ENCODE results near the gene ALDH1A3.

Gene ALDH1A3

GRCh38 chr15:100879464-100880138 is at the start of gene ALDH1A3:
Gene ALDH1A3 (plus strand): TSS chr15:100879831. CDS start chr15:100879908, 77 bp downstream.
- Mint-ChIP-seq H3K9me3 (no peaks in the 10 kb centered on the region), H3K27me3 (peaks cover 87% of the 10 kb centered on the region), H3K27ac (ENCODE audit: low read depth) (no peak within 1 kb of the TSS), H3K4me3 (peak within 1 kb of the TSS; percentile 52), H3K36me3 (ENCODE audit: insufficient read depth) (no peaks in the 10 kb centered on the region), H3K4me1 (no peaks in the 10 kb centered on the region)
- no peak for ATAC-seq (replicated peaks; ENCODE audit: extremely low read depth, poor library complexity, severe bottlenecking)
- no peak for DNase-seq (ENCODE audit: low spot score in 2 of 2)

- DNase-seq (ENCODE audit: low spot score in 2 of 2) (no peak), ATAC-seq (replicated peaks; ENCODE audit: extremely low read depth, poor library complexity, severe bottlenecking) (no peak)
- H3K9me3 Mint-ChIP-seq = no peaks in the 10 kb centered on the region
- H3K4me3 Mint-ChIP-seq = no peak overlapping the region
- peaks cover 2% of the 10 kb centered on the region for H3K36me3 Mint-ChIP-seq (ENCODE audit: insufficient read depth)
- H3K27me3 Mint-ChIP-seq = peaks cover 77% of the 10 kb centered on the region
- no peak overlapping the region for H3K27ac Mint-ChIP-seq (ENCODE audit: low read depth)
- no peaks in the 10 kb centered on the region for H3K4me1 Mint-ChIP-seq
These were observed 48.2 kb upstream of the ALDH1A3 start for GRCh38 chr15:100831467-100831866.

- Mint-ChIP-seq H3K4me3 (no peak overlapping the region), H3K27ac (ENCODE audit: low read depth) (no peak overlapping the region), H3K9me3 (no peaks in the 10 kb centered on the region), H3K4me1 (no peaks in the 10 kb centered on the region), H3K36me3 (ENCODE audit: insufficient read depth) (peaks cover 2% of the 10 kb centered on the region), H3K27me3 (peaks cover 78% of the 10 kb centered on the region)
- DNase-seq (ENCODE audit: low spot score in 2 of 2) = no peak
- no peak for ATAC-seq (replicated peaks; ENCODE audit: extremely low read depth, poor library complexity, severe bottlenecking)
These were observed 47.3 kb upstream of the ALDH1A3 start for GRCh38 chr15:100832149-100832942.

GRCh38 chr15:100833417-100834389 is 45.9 kb upstream of the ALDH1A3 start:
- no peaks in the 10 kb centered on the region for H3K4me1 Mint-ChIP-seq
- H3K36me3 Mint-ChIP-seq (ENCODE audit: insufficient read depth) = peaks cover 2% of the 10 kb centered on the region
- ATAC-seq (replicated peaks; ENCODE audit: extremely low read depth, poor library complexity, severe bottlenecking) (no peak), DNase-seq (ENCODE audit: low spot score in 2 of 2) (no peak)
- H3K27me3 Mint-ChIP-seq = peaks cover 65% of the 10 kb centered on the region
- H3K9me3 Mint-ChIP-seq = no peaks in the 10 kb centered on the region
- H3K27ac Mint-ChIP-seq (ENCODE audit: low read depth) = no peak overlapping the region
- H3K4me3 Mint-ChIP-seq = no peak overlapping the region

- no peaks in the 10 kb centered on the region for H3K4me1 Mint-ChIP-seq
- H3K9me3 Mint-ChIP-seq = no peaks in the 10 kb centered on the region
- peaks cover 2% of the 10 kb centered on the region for H3K36me3 Mint-ChIP-seq (ENCODE audit: insufficient read depth)
- no peak overlapping the region for H3K27ac Mint-ChIP-seq (ENCODE audit: low read depth)
- H3K27me3 Mint-ChIP-seq = peaks cover 65% of the 10 kb centered on the region
- DNase-seq (ENCODE audit: low spot score in 2 of 2) = no peak
- ATAC-seq (replicated peaks; ENCODE audit: extremely low read depth, poor library complexity, severe bottlenecking) = no peak
- no peak overlapping the region for H3K4me3 Mint-ChIP-seq
These were observed 44.9 kb upstream of the ALDH1A3 start for GRCh38 chr15:100834731-100835130.

GRCh38 chr15:100835636-100836035 is 44.0 kb upstream of the ALDH1A3 start:
- DNase-seq (ENCODE audit: low spot score in 2 of 2) = no peak
- peaks cover 58% of the 10 kb centered on the region for H3K27me3 Mint-ChIP-seq
- no peaks in the 10 kb centered on the region for H3K9me3 Mint-ChIP-seq
- H3K36me3 Mint-ChIP-seq (ENCODE audit: insufficient read depth) = no peaks in the 10 kb centered on the region
- H3K4me3 Mint-ChIP-seq = no peak overlapping the region
- H3K4me1 Mint-ChIP-seq = no peaks in the 10 kb centered on the region
- ATAC-seq (replicated peaks; ENCODE audit: extremely low read depth, poor library complexity, severe bottlenecking) = no peak
- H3K27ac Mint-ChIP-seq (ENCODE audit: low read depth) = no peak overlapping the region

- DNase-seq (ENCODE audit: low spot score in 2 of 2) (no peak), ATAC-seq (replicated peaks; ENCODE audit: extremely low read depth, poor library complexity, severe bottlenecking) (no peak)
- H3K36me3 Mint-ChIP-seq (ENCODE audit: insufficient read depth) = no peaks in the 10 kb centered on the region
- peaks cover 51% of the 10 kb centered on the region for H3K27me3 Mint-ChIP-seq
- no peak overlapping the region for H3K27ac Mint-ChIP-seq (ENCODE audit: low read depth)
- H3K9me3 Mint-ChIP-seq = no peaks in the 10 kb centered on the region
- no peaks in the 10 kb centered on the region for H3K4me1 Mint-ChIP-seq
- H3K4me3 Mint-ChIP-seq = no peak overlapping the region
These were observed 43.1 kb upstream of the ALDH1A3 start for GRCh38 chr15:100836501-100836900.

GRCh38 chr15:100841426-100841825 is 38.2 kb upstream of the ALDH1A3 start:
- H3K27ac Mint-ChIP-seq (ENCODE audit: low read depth) = no peak overlapping the region
- no peaks in the 10 kb centered on the region for H3K9me3 Mint-ChIP-seq
- DNase-seq (ENCODE audit: low spot score in 2 of 2) = no peak
- H3K27me3 Mint-ChIP-seq = peaks cover 33% of the 10 kb centered on the region
- H3K36me3 Mint-ChIP-seq (ENCODE audit: insufficient read depth) = no peaks in the 10 kb centered on the region
- no peak overlapping the region for H3K4me3 Mint-ChIP-seq
- H3K4me1 Mint-ChIP-seq = no peaks in the 10 kb centered on the region
- ATAC-seq (replicated peaks; ENCODE audit: extremely low read depth, poor library complexity, severe bottlenecking) = no peak

- no peaks in the 10 kb centered on the region for H3K4me1 Mint-ChIP-seq
- H3K9me3 Mint-ChIP-seq = no peaks in the 10 kb centered on the region
- no peak overlapping the region for H3K27ac Mint-ChIP-seq (ENCODE audit: low read depth)
- peaks cover 35% of the 10 kb centered on the region for H3K27me3 Mint-ChIP-seq
- no peak overlapping the region for H3K4me3 Mint-ChIP-seq
- DNase-seq (ENCODE audit: low spot score in 2 of 2) = no peak
- no peaks in the 10 kb centered on the region for H3K36me3 Mint-ChIP-seq (ENCODE audit: insufficient read depth)
- ATAC-seq (replicated peaks; ENCODE audit: extremely low read depth, poor library complexity, severe bottlenecking) = no peak
These were observed 36.6 kb upstream of the ALDH1A3 start for GRCh38 chr15:100842756-100843730.

- Mint-ChIP-seq H3K27me3 (peaks cover 35% of the 10 kb centered on the region), H3K36me3 (ENCODE audit: insufficient read depth) (no peaks in the 10 kb centered on the region), H3K4me3 (no peak overlapping the region), H3K27ac (ENCODE audit: low read depth) (no peak overlapping the region), H3K4me1 (no peaks in the 10 kb centered on the region), H3K9me3 (no peaks in the 10 kb centered on the region)
- ATAC-seq (replicated peaks; ENCODE audit: extremely low read depth, poor library complexity, severe bottlenecking) (no peak), DNase-seq (ENCODE audit: low spot score in 2 of 2) (no peak)
These were observed 35.5 kb upstream of the ALDH1A3 start for GRCh38 chr15:100844167-100844566.

GRCh38 chr15:100844778-100845177 is 34.9 kb upstream of the ALDH1A3 start:
- Mint-ChIP-seq H3K4me3 (no peak overlapping the region), H3K9me3 (no peaks in the 10 kb centered on the region), H3K27me3 (peaks cover 35% of the 10 kb centered on the region), H3K36me3 (ENCODE audit: insufficient read depth) (no peaks in the 10 kb centered on the region), H3K4me1 (no peaks in the 10 kb centered on the region), H3K27ac (ENCODE audit: low read depth) (no peak overlapping the region)
- DNase-seq (ENCODE audit: low spot score in 2 of 2) (no peak), ATAC-seq (replicated peaks; ENCODE audit: extremely low read depth, poor library complexity, severe bottlenecking) (no peak)

Data from central memory CD8-positive, alpha-beta T cell (primary cell).